Measurements from ENCODE around the gene ERGIC1. TPM values are rescaled to one million over a fixed set of nuclear protein-coding genes. Genes with fewer than 3 reads are reported as not detected.
"Not testable (repeated sequence)": the region's sequence is repeated elsewhere in the genome, so short reads cannot be mapped to it uniquely, and the experiment has no call there.

Gene ERGIC1
- total and polyA plus RNA-seq, 4 donors: 46.2 to 110 (median 88.6) TPM

GRCh38 chr5:172896465-172896864, 62.4 kb downstream of the ERGIC1 start:
- no peak for DNase-seq (ENCODE audit: low read depth in 4 of 6, low spot score in 6 of 6)
- Histone ChIP-seq H3K4me3 (ENCODE audit: low read depth, low read length) (no peak overlapping the region), H3K27me3 (ENCODE audit: control insufficient read depth, insufficient read depth, low read length) (no peaks in the 10 kb centered on the region), H3K4me1 (ENCODE audit: control insufficient read depth, insufficient read depth, low read length) (peaks cover 32% of the 10 kb centered on the region), H3K9me3 (ENCODE audit: control insufficient read depth, insufficient read depth, low read length) (no peaks in the 10 kb centered on the region), H3K27ac (ENCODE audit: low read depth, low read length) (no peak overlapping the region), H3K36me3 (ENCODE audit: control insufficient read depth, insufficient read depth, low read length) (peaks cover 49% of the 10 kb centered on the region)
- 94% methylated on average over 7 of the region's 7 CpGs for WGBS (ENCODE audit: insufficient coverage)

GRCh38 chr5:172897067-172897466, 63.0 kb downstream of the ERGIC1 start:
- 100% methylated on average over 1 of the region's 7 CpGs for WGBS (ENCODE audit: insufficient coverage)
- peaks cover 52% of the 10 kb centered on the region for H3K36me3 ChIP-seq (ENCODE audit: control insufficient read depth, insufficient read depth, low read length)
- DNase-seq (ENCODE audit: low read depth in 4 of 6, low spot score in 6 of 6); H3K4me3 ChIP-seq (ENCODE audit: low read depth, low read length); H3K9me3 ChIP-seq (ENCODE audit: control insufficient read depth, insufficient read depth, low read length); H3K27me3 ChIP-seq (ENCODE audit: control insufficient read depth, insufficient read depth, low read length): not testable (repeated sequence)
- H3K27ac ChIP-seq (ENCODE audit: low read depth, low read length): peak overlapping the region; percentile 88
- peaks cover 37% of the 10 kb centered on the region for H3K4me1 ChIP-seq (ENCODE audit: control insufficient read depth, insufficient read depth, low read length)

GRCh38 chr5:172897481-172898217, 63.6 kb downstream of the ERGIC1 start:
- H3K4me1 ChIP-seq (ENCODE audit: control insufficient read depth, insufficient read depth, low read length): peaks cover 42% of the 10 kb centered on the region
- H3K36me3 ChIP-seq (ENCODE audit: control insufficient read depth, insufficient read depth, low read length): peaks cover 56% of the 10 kb centered on the region
- no peak overlapping the region for H3K4me3 ChIP-seq (ENCODE audit: low read depth, low read length)
- no peaks in the 10 kb centered on the region for H3K27me3 ChIP-seq (ENCODE audit: control insufficient read depth, insufficient read depth, low read length)
- H3K9me3 ChIP-seq (ENCODE audit: control insufficient read depth, insufficient read depth, low read length): no peaks in the 10 kb centered on the region
- WGBS (ENCODE audit: insufficient coverage): 56% methylated on average over 10 of the region's 16 CpGs
- DNase-seq (ENCODE audit: low read depth in 4 of 6, low spot score in 6 of 6): peak in 2 of 6 donors; percentile 13 to 69
- peak overlapping the region; percentile 88 for H3K27ac ChIP-seq (ENCODE audit: low read depth, low read length)

GRCh38 chr5:172898218-172898842, 64.3 kb downstream of the ERGIC1 start:
- Histone ChIP-seq H3K36me3 (ENCODE audit: control insufficient read depth, insufficient read depth, low read length) (peaks cover 62% of the 10 kb centered on the region), H3K4me3 (ENCODE audit: low read depth, low read length) (no peak overlapping the region), H3K27ac (ENCODE audit: low read depth, low read length) (peak overlapping the region; percentile 88), H3K9me3 (ENCODE audit: control insufficient read depth, insufficient read depth, low read length) (no peaks in the 10 kb centered on the region), H3K27me3 (ENCODE audit: control insufficient read depth, insufficient read depth, low read length) (no peaks in the 10 kb centered on the region), H3K4me1 (ENCODE audit: control insufficient read depth, insufficient read depth, low read length) (peaks cover 45% of the 10 kb centered on the region)
- DNase-seq (ENCODE audit: low read depth in 4 of 6, low spot score in 6 of 6): no peak
- WGBS (ENCODE audit: insufficient coverage): 83% methylated on average over 1 of the region's 3 CpGs

GRCh38 chr5:172898843-172899369, 64.9 kb downstream of the ERGIC1 start:
- WGBS (ENCODE audit: insufficient coverage): 100% methylated on average over 3 of the region's 7 CpGs
- H3K4me3 ChIP-seq (ENCODE audit: low read depth, low read length): no peak overlapping the region
- peak overlapping the region; percentile 88 for H3K27ac ChIP-seq (ENCODE audit: low read depth, low read length)
- DNase-seq (ENCODE audit: low read depth in 4 of 6, low spot score in 6 of 6): no peak
- peaks cover 62% of the 10 kb centered on the region for H3K36me3 ChIP-seq (ENCODE audit: control insufficient read depth, insufficient read depth, low read length)
- no peaks in the 10 kb centered on the region for H3K27me3 ChIP-seq (ENCODE audit: control insufficient read depth, insufficient read depth, low read length)
- H3K9me3 ChIP-seq (ENCODE audit: control insufficient read depth, insufficient read depth, low read length): no peaks in the 10 kb centered on the region
- peaks cover 50% of the 10 kb centered on the region for H3K4me1 ChIP-seq (ENCODE audit: control insufficient read depth, insufficient read depth, low read length)

- DNase-seq (ENCODE audit: low read depth in 4 of 6, low spot score in 6 of 6): no peak
- H3K9me3 ChIP-seq (ENCODE audit: control insufficient read depth, insufficient read depth, low read length): no peaks in the 10 kb centered on the region
- H3K4me3 ChIP-seq (ENCODE audit: low read depth, low read length): no peak overlapping the region
- H3K36me3 ChIP-seq (ENCODE audit: control insufficient read depth, insufficient read depth, low read length): peaks cover 65% of the 10 kb centered on the region
- H3K27me3 ChIP-seq (ENCODE audit: control insufficient read depth, insufficient read depth, low read length): no peaks in the 10 kb centered on the region
- WGBS (ENCODE audit: insufficient coverage): 92% methylated on average over 6 of the region's 7 CpGs
- no peak overlapping the region for H3K27ac ChIP-seq (ENCODE audit: low read depth, low read length)
- H3K4me1 ChIP-seq (ENCODE audit: control insufficient read depth, insufficient read depth, low read length): peaks cover 53% of the 10 kb centered on the region
Observed at GRCh38 chr5:172899436-172899835, 65.4 kb downstream of the ERGIC1 start.

- H3K9me3 ChIP-seq (ENCODE audit: control insufficient read depth, insufficient read depth, low read length): no peaks in the 10 kb centered on the region
- H3K27ac ChIP-seq (ENCODE audit: low read depth, low read length): no peak overlapping the region
- H3K4me1 ChIP-seq (ENCODE audit: control insufficient read depth, insufficient read depth, low read length): peaks cover 70% of the 10 kb centered on the region
- whole genome bisulfite sequencing (ENCODE audit: insufficient coverage): 70% methylated on average over 9 of the region's 10 CpGs
- no peaks in the 10 kb centered on the region for H3K27me3 ChIP-seq (ENCODE audit: control insufficient read depth, insufficient read depth, low read length)
- no peak overlapping the region for H3K4me3 ChIP-seq (ENCODE audit: low read depth, low read length)
- peaks cover 66% of the 10 kb centered on the region for H3K36me3 ChIP-seq (ENCODE audit: control insufficient read depth, insufficient read depth, low read length)
- no peak for DNase-seq (ENCODE audit: low read depth in 4 of 6, low spot score in 6 of 6)
Observed at GRCh38 chr5:172901012-172901780, 67.1 kb downstream of the ERGIC1 start.

- no peak for DNase-seq (ENCODE audit: low read depth in 4 of 6, low spot score in 6 of 6)
- peaks cover 66% of the 10 kb centered on the region for H3K4me1 ChIP-seq (ENCODE audit: control insufficient read depth, insufficient read depth, low read length)
- WGBS (ENCODE audit: insufficient coverage): 60% methylated on average over 6 of the region's 9 CpGs
- H3K27me3 ChIP-seq (ENCODE audit: control insufficient read depth, insufficient read depth, low read length): no peaks in the 10 kb centered on the region
- H3K4me3 ChIP-seq (ENCODE audit: low read depth, low read length): no peak overlapping the region
- H3K27ac ChIP-seq (ENCODE audit: low read depth, low read length): peak overlapping the region; percentile 15
- no peaks in the 10 kb centered on the region for H3K9me3 ChIP-seq (ENCODE audit: control insufficient read depth, insufficient read depth, low read length)
- H3K36me3 ChIP-seq (ENCODE audit: control insufficient read depth, insufficient read depth, low read length): peaks cover 63% of the 10 kb centered on the region
Observed at GRCh38 chr5:172901788-172902496, 67.9 kb downstream of the ERGIC1 start.
